T-helper 1 cell treated with Interleukin-12 subunit alpha and Interleukin-12 subunit beta and Interleukin-4 antibody, amounts not matched to agents 30 ng/mL and 1 ng/mL, for 36 hours (primary cell): ENCODE measurements around the gene WDFY4. TPM values are rescaled to one million over a fixed set of nuclear protein-coding genes. Genes with fewer than 3 reads are reported as not detected.

ENCODE experiments used
- intact Hi-C: fragments of 100-400 bp; cut with micrococcal nuclease; formaldehyde crosslinking; loops from one replicate; pipeline ENCODE4 v1.15.1; 2024
- total RNA-seq: library from RNA; stranded (reverse); gene quantifications from 2 replicates; pipeline ENCODE4 v1.2.3, GENCODE V29; 2022

The WDFY4 gene
- total RNA-seq, 1 donor from 2014 or later: 0.29 TPM

- intact Hi-C loops: no loop called here
Observed at GRCh38 chr10:48742891-48743860, 58.5 kb downstream of the WDFY4 start.

- intact Hi-C loops: no loop called here
Observed at GRCh38 chr10:48744587-48744986, 59.9 kb downstream of the WDFY4 start.

DNA sequence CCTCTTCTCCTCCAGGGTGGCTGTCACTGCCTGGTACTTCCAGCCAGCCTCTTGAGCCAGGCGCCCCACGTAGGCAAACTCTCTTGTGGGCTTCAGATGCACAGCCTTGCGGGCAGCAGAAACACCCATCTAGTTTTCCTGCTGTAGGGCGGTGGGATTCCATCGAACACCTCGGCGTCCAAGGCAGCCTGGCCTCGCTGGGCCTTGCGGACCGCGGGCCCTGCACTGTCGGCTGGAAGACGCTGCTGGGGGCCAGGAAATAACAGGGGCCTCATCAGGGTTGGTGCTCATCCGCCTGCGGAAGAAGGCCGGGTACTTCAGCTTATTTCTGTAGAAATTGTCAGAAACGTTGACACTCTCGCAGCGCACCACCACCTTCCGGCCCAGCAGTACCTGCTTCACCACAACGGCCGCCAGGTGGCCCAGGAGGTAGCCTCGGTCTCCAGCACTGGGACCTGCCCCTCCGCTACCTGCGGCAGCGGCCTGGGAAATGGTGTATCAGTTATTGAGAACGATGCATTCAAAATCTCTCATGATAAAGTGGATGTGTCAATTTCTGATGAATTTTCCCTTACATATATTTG, 61.1 kb downstream of the WDFY4 start:
- intact Hi-C loops: no loop called here

DNA sequence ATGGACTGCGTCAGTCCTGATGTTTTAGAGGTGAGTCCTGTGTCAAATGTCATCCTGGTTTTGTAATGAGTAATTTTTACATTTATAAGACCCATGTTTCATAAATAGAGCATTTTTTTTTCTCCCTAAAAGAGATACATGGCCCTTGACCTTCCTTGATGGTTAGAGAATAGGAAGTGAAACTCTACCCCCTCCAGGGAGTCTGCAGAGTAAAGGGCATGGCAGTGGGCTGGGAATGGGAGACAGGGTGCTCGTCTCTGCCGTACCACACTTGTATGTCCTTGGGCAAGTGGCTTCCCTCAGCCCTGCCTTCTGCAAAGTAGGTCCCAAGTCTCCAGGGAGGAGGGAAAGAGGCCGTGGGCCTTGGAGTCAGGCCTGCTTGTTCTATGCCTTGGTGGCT, 63.9 kb downstream of the WDFY4 start:
- intact Hi-C loops: no loop called here

- intact Hi-C loops: no loop called here
Observed at GRCh38 chr10:48749254-48749787, 64.6 kb downstream of the WDFY4 start.

- intact Hi-C loops: no loop called here
Observed at GRCh38 chr10:48750019-48750418, 65.3 kb downstream of the WDFY4 start.

DNA sequence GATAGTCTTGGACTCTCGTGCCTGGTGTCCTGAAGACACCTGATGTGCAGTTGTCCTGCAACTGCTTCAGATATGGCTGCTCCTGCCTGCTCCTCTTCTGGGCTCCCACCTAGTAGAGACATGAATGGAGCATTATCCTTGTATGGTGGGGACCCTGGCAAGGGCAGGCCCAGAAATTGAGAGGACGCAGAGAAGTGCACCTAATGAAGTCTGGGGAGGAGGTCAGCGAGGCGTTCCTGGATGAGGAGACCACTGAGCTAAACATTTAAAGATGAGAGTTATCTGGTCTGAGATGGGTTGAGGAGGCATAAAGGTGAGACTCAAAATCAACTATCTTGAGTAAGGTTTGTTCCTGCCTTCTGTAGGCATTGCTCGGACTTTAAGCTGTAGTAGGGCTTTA, 66.3 kb downstream of the WDFY4 start:
- intact Hi-C loops: no loop called here

DNA sequence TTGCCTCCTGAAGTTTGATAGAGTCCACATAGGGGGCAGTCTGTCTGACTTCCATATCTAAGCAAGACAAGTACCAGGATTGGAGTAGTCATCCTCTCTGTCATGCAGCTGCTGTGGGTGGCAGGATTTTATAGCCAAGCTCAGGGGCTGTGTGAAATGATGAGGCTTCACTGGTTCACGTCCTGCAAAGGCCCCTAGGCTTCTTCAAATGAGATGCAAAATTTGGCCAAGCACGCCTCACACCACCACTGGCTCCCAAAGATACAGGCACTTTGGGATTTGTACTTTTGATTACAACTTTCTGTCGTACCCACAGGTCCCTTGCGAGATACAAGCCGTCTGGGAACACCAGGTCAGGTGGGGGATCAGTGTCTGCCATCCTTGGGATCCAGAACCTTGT, 67.1 kb downstream of the WDFY4 start:
- intact Hi-C loops: no loop called here

- intact Hi-C loops: no loop called here
Observed at GRCh38 chr10:48758411-48758810, 73.7 kb downstream of the WDFY4 start.

- intact Hi-C loops: no loop called here
Observed at GRCh38 chr10:48759113-48759901, 74.6 kb downstream of the WDFY4 start.

DNA sequence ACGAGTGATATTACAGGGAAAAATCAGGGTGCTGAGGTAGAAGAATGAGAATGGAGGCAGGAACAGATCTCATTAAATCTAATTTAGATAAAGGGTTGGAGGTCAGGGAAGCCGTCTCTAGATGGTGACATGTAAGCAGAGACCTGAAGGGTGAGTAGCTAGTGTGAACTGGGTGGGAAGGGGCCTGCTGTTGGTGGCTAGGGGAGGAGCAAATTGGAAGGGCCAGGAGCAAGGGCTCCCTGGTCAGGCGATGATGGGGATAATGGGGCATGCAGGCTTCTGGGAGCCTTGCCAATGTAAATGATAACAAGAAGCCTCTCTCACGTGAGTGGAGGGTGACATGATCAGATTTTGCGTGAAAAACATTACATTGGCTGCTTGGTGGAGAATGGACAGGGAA, 76.3 kb downstream of the WDFY4 start:
- intact Hi-C loops: no loop called here

GRCh38 chr10:48762064-48763042, 77.7 kb downstream of the WDFY4 start:
- intact Hi-C loops: no loop called here

- intact Hi-C loops: no loop called here
Observed at GRCh38 chr10:48763403-48763965, 78.8 kb downstream of the WDFY4 start.

- intact Hi-C loops: no loop called here
Observed at GRCh38 chr10:48764486-48764885, 79.8 kb downstream of the WDFY4 start.

- intact Hi-C loops: no loop called here
Observed at GRCh38 chr10:48765039-48765438, 80.4 kb downstream of the WDFY4 start.

DNA sequence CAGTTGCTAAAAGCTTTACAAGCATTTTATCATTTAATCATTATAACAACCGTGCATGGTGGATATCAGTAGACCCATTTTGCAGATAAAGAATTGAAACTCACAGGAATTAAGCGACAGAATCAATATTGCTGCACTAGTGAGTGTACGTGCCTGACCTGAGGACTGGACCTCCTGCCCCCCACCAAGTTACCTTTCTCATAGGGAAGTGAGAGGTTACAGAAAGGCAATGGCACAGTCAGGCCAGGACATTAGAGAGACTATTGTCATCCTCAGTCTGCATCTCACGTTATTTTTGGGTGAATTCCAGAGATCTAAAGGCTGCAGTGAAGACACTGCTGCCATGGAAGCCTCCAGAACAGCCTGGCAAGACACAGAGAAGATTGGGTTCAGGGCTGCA, 80.9 kb downstream of the WDFY4 start:
- intact Hi-C loops: no loop called here

DNA sequence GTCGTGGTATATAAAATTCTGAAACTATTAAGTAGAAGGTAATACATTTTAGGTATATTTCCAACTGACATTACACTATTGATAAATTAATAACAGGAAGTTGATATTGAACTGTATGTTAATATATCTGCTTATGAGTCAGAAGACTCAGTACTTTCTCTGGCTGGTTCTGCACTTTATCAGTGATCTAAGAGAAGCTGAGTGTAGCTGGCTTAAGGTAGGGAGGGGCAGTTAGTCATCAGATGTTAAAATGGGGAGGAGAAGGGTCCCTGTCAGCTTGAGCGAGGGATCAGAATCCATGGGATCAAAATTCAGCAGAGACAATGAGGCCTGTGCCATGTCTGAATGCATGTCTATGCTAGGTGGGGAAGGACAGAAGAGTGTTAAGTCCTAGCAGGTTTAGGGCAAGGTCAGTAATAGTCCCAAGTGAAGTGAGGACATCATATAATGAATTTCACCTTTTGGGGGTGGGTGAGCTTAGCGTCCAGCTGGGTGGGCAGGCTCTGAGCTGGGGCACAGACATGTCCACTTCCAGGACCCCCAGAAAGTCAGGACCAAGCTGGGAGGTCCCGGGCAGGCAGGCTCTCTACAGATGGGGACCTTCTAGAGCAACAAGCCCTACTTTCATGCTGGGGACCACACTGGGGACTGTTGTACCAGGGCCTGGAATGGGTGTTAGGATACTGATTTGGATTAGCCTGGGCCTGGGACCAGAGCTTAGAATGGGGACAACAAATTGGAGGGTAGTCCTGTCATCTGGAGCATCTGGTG, 82.9 kb downstream of the WDFY4 start:
- intact Hi-C loops: no loop called here

DNA sequence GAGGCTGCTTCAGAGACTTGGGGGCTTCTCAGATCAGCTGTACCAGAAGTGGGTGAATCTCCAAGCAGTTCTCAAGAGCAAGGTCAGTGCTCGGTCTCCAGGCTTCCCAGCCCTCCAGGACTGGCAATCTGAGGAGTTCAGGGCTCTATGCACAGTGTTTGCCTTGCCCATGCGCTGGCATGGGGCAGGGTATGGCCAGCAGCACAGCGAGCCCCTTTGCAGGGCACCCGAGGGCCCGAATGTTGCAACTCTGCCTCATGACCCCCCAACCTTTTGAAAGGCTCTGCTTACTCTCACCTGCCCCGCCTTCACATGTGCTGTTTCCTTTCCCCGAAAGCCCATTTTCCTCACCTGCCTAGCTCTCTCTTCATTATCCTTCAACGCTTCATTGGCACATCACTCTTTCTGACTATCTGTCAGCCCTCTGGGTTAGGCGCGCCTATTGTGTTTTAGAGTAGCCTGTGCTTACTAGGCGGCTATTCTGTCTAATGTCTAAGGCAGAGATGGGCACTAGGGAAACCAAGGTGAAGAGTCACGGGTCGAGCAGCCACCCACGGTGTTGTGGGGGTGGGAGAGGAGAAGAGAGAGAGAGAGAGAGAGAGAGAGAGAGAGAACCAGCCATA, 83.6 kb downstream of the WDFY4 start:
- intact Hi-C loops: no loop called here

- intact Hi-C loops: no loop called here
Observed at GRCh38 chr10:48768926-48769325, 84.3 kb downstream of the WDFY4 start.
